WI38 (cell line): ENCODE measurements around the gene EXOC3.

Experiments
- H3K4me3 ChIP-seq: 2 replicates; pipeline ENCODE4 v1.5.1; 2011; ENCODE audit warnings: low read depth, mild to moderate bottlenecking, control low read depth, low read length
- TF ChIP-seq, protein P1 (sequence below): IDR thresholded peaks from 2 replicates; pipeline ENCODE4 v1.5.1; 2012; ENCODE audit warnings: low read depth, mild to moderate bottlenecking, control low read depth, low read length

EXOC3 gene

GRCh38 chr5:449151-449550 lies 6.2 kb downstream of the EXOC3 start:
- TF ChIP-seq, protein P1, sequence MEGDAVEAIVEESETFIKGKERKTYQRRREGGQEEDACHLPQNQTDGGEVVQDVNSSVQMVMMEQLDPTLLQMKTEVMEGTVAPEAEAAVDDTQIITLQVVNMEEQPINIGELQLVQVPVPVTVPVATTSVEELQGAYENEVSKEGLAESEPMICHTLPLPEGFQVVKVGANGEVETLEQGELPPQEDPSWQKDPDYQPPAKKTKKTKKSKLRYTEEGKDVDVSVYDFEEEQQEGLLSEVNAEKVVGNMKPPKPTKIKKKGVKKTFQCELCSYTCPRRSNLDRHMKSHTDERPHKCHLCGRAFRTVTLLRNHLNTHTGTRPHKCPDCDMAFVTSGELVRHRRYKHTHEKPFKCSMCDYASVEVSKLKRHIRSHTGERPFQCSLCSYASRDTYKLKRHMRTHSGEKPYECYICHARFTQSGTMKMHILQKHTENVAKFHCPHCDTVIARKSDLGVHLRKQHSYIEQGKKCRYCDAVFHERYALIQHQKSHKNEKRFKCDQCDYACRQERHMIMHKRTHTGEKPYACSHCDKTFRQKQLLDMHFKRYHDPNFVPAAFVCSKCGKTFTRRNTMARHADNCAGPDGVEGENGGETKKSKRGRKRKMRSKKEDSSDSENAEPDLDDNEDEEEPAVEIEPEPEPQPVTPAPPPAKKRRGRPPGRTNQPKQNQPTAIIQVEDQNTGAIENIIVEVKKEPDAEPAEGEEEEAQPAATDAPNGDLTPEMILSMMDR = no peak
- H3K4me3 ChIP-seq = no peak overlapping the region

- TF ChIP-seq, protein P1 = no peak
- no peak overlapping the region for H3K4me3 ChIP-seq
Measured at GRCh38 chr5:451587-452458, 8.8 kb downstream of the EXOC3 start.

DNA sequence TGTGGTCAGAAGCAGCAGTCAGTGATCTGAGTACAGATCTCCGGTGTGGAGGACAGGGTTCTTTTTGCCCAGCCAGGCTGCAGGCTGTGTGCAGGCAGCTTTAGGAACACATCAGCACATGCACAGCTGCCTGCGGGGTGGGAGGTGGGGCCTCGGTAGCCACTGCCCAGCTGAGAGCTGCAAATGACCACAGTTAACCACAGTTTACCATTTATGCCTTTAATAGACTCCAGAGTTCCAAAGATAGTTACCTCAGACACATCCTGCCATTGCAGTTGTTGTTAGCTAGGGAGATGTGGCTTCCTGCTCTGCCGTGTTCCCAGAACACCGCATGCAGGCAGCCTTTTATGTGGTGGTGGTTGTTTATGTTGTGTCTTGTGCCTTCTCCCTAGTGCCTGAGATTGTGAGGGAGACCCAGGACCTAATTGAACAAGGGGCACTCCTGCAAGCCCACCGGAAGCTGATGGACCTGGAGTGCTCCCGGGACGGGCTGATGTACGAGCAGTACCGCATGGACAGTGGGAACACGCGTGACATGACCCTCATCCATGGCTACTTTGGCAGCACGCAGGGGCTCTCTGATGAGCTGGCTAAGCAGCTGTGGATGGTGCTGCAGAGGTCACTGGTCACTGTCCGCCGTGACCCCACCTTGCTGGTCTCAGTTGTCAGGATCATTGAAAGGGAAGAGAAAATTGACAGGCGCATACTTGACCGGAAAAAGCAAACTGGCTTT lies 10.2 kb downstream of the EXOC3 start:
- H3K4me3 ChIP-seq = no peak overlapping the region
- TF ChIP-seq, protein P1 = no peak

DNA sequence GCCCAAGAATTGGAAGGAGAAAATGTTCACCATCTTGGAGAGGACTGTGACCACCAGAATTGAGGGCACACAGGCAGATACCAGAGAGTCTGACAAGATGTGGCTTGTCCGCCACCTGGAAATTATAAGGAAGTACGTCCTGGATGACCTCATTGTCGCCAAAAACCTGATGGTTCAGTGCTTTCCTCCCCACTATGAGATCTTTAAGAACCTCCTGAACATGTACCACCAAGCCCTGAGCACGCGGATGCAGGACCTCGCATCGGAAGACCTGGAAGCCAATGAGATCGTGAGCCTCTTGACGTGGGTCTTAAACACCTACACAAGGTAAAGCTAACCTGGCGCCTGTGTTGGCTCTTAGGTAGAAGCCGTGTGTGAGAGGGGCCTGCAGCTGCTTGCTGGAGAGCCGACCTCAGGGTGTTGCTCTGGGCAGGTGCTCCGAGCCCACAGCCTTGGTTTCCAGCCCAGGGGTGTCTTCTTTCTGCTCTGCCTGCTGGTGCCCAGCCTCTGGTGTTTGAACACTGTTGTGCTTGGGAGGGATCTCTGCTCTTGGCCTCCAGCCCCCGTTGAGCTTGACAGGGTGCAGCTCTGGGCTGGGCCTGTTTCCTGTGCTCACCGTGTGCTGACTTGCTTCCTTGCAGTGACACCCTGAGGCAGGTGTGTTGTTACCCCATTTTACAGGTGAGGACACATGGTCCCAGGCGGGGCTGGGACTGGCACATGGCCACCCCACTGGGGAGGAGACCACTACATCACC lies 10.9 kb downstream of the EXOC3 start:
- TF ChIP-seq, protein P1 = no peak
- no peak overlapping the region for H3K4me3 ChIP-seq

- TF ChIP-seq, protein P1 = no peak
- no peak overlapping the region for H3K4me3 ChIP-seq
Measured at GRCh38 chr5:454936-455335, 12.0 kb downstream of the EXOC3 start.

DNA sequence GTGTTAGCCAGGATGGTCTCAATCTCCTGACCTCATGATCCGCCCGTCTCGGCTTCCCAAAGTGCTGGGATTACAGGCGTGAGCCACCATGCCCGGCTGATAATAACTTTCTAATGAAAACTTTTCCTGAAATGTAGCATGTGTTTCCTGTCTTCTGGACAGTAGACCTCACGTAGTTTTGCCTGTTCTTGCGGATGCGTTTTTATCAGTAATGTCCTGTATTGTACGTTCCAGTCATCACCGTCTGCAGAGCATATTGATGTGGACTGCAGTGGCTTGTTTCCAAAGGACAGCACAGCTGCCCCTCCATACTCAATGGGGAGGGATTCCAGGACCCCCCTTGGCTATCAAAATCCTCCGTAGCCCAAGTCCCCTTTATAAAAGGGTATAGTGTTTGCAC lies 12.8 kb downstream of the EXOC3 start:
- no peak overlapping the region for H3K4me3 ChIP-seq
- TF ChIP-seq, protein P1 = no peak
